Measurements from ENCODE around the gene SLC25A22. TPM values are rescaled to one million over a fixed set of nuclear protein-coding genes. Genes with fewer than 3 reads are reported as not detected.
A peak's percentile ranks its signal among the peaks of the same experiment; 100 is the strongest.

Gene SLC25A22
- polyA plus RNA-seq, 1 donor (not counting 4 experiments of a cell fraction or from before 2014, with no cell fraction given), result 13.5 TPM

GRCh38 chr11:830295-831117, 32.4 kb upstream of the SLC25A22 start:
- H3K4me1 ChIP-seq (ENCODE audit: control insufficient read depth, extremely low read depth, insufficient read depth, low read length), result peaks cover 47% of the 10 kb centered on the region
- H3K27ac ChIP-seq (ENCODE audit: control insufficient read depth, insufficient read depth, low read length), result no peak overlapping the region

GRCh38 chr11:829847-830294, 31.8 kb upstream of the SLC25A22 start:
- Histone ChIP-seq H2AFZ (ENCODE audit: control insufficient read depth, low read length) (peak overlapping the region; percentile 49), H3K27me3 (ENCODE audit: control insufficient read depth, extremely low read depth, insufficient read depth, low read length) (peaks cover 50% of the 10 kb centered on the region), H3K9ac (ENCODE audit: control insufficient read depth, extremely low read depth, insufficient read depth, low read length) (no peak overlapping the region), H4K20me1 (ENCODE audit: control insufficient read depth, extremely low read depth, insufficient read depth, low read length) (no peaks in the 10 kb centered on the region), H3K9me3 (ENCODE audit: control insufficient read depth, low read depth, low read length) (no peaks in the 10 kb centered on the region), H3K79me2 (ENCODE audit: control insufficient read depth, insufficient read depth, low read length) (peaks cover 15% of the 10 kb centered on the region), H3K27ac (ENCODE audit: control insufficient read depth, insufficient read depth, low read length) (no peak overlapping the region), H3K9me1 (ENCODE audit: control insufficient read depth, extremely low read depth, insufficient read depth, low read length) (no peaks in the 10 kb centered on the region), H3K4me2 (ENCODE audit: control insufficient read depth, extremely low read depth, insufficient read depth, low read depth, low read length) (peak overlapping the region; percentile 76), H3K4me1 (ENCODE audit: control insufficient read depth, extremely low read depth, insufficient read depth, low read length) (peaks cover 42% of the 10 kb centered on the region), H3K4me3 (ENCODE audit: control insufficient read depth in 2 of 3, extremely low read depth in 1 of 3, insufficient read depth in 2 of 3, low read depth in 1 of 3, low read length in 3 of 3) (peak overlapping the region; percentile 1 to 53 (median 42)), H3K36me3 (ENCODE audit: control insufficient read depth in 2 of 2, extremely low read depth in 1 of 2, insufficient read depth in 2 of 2, low read length in 2 of 2) (peaks cover 0 to 4% of the 10 kb centered on the region in 2 experiments)
- FAIRE-seq (no peak), DNase-seq (ENCODE audit: low read depth, low spot score) (no peak)
- dilution Hi-C loops (cut with MboI; ENCODE audit: extremely low pct_ligation_motif_present, low sequenced_read_pairs), result no loop called here
- TF ChIP-seq EZH2 (IDR thresholded peaks at IDR 0.05; ENCODE audit: low read length) (no peak), CTCF (optimal IDR thresholded peaks at IDR 0.05 in 1 of 3, IDR thresholded peaks at IDR 0.05 in 1 of 3, conservative IDR thresholded peaks at IDR 0.05 in 1 of 3; ENCODE audit: extremely low read depth in 1 of 3, insufficient read depth in 2 of 3, low read length in 3 of 3) (no peak)

More at GRCh38 chr11:830295-831117, 32.4 kb upstream of the SLC25A22 start:
- H3K9me3 ChIP-seq (ENCODE audit: control insufficient read depth, low read depth, low read length), result no peaks in the 10 kb centered on the region
- H3K4me2 ChIP-seq (ENCODE audit: control insufficient read depth, extremely low read depth, insufficient read depth, low read depth, low read length), result peak overlapping the region; percentile 76
- H3K79me2 ChIP-seq (ENCODE audit: control insufficient read depth, insufficient read depth, low read length), result peaks cover 19% of the 10 kb centered on the region
- FAIRE-seq, result no peak
- peaks cover 50% of the 10 kb centered on the region for H3K27me3 ChIP-seq (ENCODE audit: control insufficient read depth, extremely low read depth, insufficient read depth, low read length)
- H3K9me1 ChIP-seq (ENCODE audit: control insufficient read depth, extremely low read depth, insufficient read depth, low read length), result no peaks in the 10 kb centered on the region
- H3K4me3 ChIP-seq (ENCODE audit: control insufficient read depth in 2 of 3, extremely low read depth in 1 of 3, insufficient read depth in 2 of 3, low read depth in 1 of 3, low read length in 3 of 3), result peak overlapping the region; percentile 27 to 53 (median 42)
- DNase-seq (ENCODE audit: low read depth, low spot score), result no peak
- peak overlapping the region; percentile 4 for H3K9ac ChIP-seq (ENCODE audit: control insufficient read depth, extremely low read depth, insufficient read depth, low read length)
- dilution Hi-C loops (cut with MboI; ENCODE audit: extremely low pct_ligation_motif_present, low sequenced_read_pairs), result no loop called here
- no peak for TF ChIP-seq CTCF (optimal IDR thresholded peaks at IDR 0.05 in 1 of 3, IDR thresholded peaks at IDR 0.05 in 1 of 3, conservative IDR thresholded peaks at IDR 0.05 in 1 of 3; ENCODE audit: extremely low read depth in 1 of 3, insufficient read depth in 2 of 3, low read length in 3 of 3)
- peak; percentile 18 for TF ChIP-seq EZH2 (IDR thresholded peaks at IDR 0.05; ENCODE audit: low read length)
- peak overlapping the region; percentile 49 for H2AFZ ChIP-seq (ENCODE audit: control insufficient read depth, low read length)
- H4K20me1 ChIP-seq (ENCODE audit: control insufficient read depth, extremely low read depth, insufficient read depth, low read length), result peaks cover 2% of the 10 kb centered on the region
- H3K36me3 ChIP-seq (ENCODE audit: control insufficient read depth in 2 of 2, extremely low read depth in 1 of 2, insufficient read depth in 2 of 2, low read length in 2 of 2), result peaks cover 0 to under 1% of the 10 kb centered on the region in 2 experiments
